ENCODE data around the gene VILL. TPM values are rescaled to one million over a fixed set of nuclear protein-coding genes. Genes with fewer than 3 reads are reported as not detected.

Gene VILL
- total RNA-seq, 2 experiments from 2014 or later, result 14.6 to 15.1 TPM

GRCh38 chr3:37996785-37997301 is 6.3 kb downstream of the VILL start:
- Mint-ChIP-seq H3K9me3 (ENCODE audit: insufficient read depth) (no peaks in the 10 kb centered on the region), H3K36me3 (ENCODE audit: low read depth) (peaks cover 35% of the 10 kb centered on the region), H3K27me3 (ENCODE audit: low read depth) (peaks cover 3% of the 10 kb centered on the region), H3K4me3 (no peak overlapping the region), H3K27ac (peak overlapping the region; percentile 93), H3K4me1 (ENCODE audit: low read depth) (peaks cover 58% of the 10 kb centered on the region)
- CTCF ChIA-PET, result interaction anchor here (0.6 to 2.3 kb wide), 30 partner anchors 8 to 504 kb away, joined by 3 to 21 read pairs (median 4); partner anchors contain the start of genes DLEC1 and XYLB
- peak; percentile 88 for DNase-seq
- ATAC-seq, result peak; percentile 44
- POLR2A ChIA-PET, result interaction anchor here (0.6 to 1.0 kb wide), 2 partner anchors 15 to 670 kb away, joined by 3 read pairs; no protein-coding TSS in a partner anchor

- Mint-ChIP-seq H3K4me3 (no peak overlapping the region), H3K4me1 (ENCODE audit: low read depth) (peaks cover 58% of the 10 kb centered on the region)
- POLR2A ChIA-PET, result interaction anchor here (1.0 kb wide), 1 partner anchor 15 kb away, joined by 3 read pairs; no protein-coding TSS in a partner anchor
Observed at GRCh38 chr3:37997342-37997741, 6.8 kb downstream of the VILL start.

GRCh38 chr3:37997791-37998370 is 7.3 kb downstream of the VILL start:
- DNase-seq (no peak), ATAC-seq (no peak)
- ChIA-PET POLR2A (no interaction called here), CTCF (interaction anchor here (0.8 to 1.5 kb wide), 10 partner anchors 7 to 349 kb away, joined by 3 to 9 read pairs (median 4); partner anchors contain the start of gene XYLB)
- Mint-ChIP-seq H3K36me3 (ENCODE audit: low read depth) (peaks cover 38% of the 10 kb centered on the region), H3K4me3 (no peak overlapping the region), H3K27me3 (ENCODE audit: low read depth) (no peaks in the 10 kb centered on the region), H3K4me1 (ENCODE audit: low read depth) (peaks cover 58% of the 10 kb centered on the region), H3K27ac (peak overlapping the region; percentile 95), H3K9me3 (ENCODE audit: insufficient read depth) (no peaks in the 10 kb centered on the region)

More at GRCh38 chr3:37997342-37997741, 6.8 kb downstream of the VILL start:
- DNase-seq (no peak), ATAC-seq (no peak)
- H3K27me3 Mint-ChIP-seq (ENCODE audit: low read depth), result no peaks in the 10 kb centered on the region
- H3K36me3 Mint-ChIP-seq (ENCODE audit: low read depth), result peaks cover 38% of the 10 kb centered on the region
- peak overlapping the region; percentile 93 for H3K27ac Mint-ChIP-seq
- CTCF ChIA-PET, result interaction anchor here (0.6 to 2.3 kb wide), 27 partner anchors 8 to 503 kb away, joined by 3 to 21 read pairs (median 4); partner anchors contain the start of gene XYLB
- no peaks in the 10 kb centered on the region for H3K9me3 Mint-ChIP-seq (ENCODE audit: insufficient read depth)

GRCh38 chr3:37999836-38000235 is 9.2 kb downstream of the VILL start:
- Mint-ChIP-seq H3K27ac (peak overlapping the region; percentile 2), H3K4me3 (no peak overlapping the region), H3K4me1 (ENCODE audit: low read depth) (peaks cover 51% of the 10 kb centered on the region), H3K27me3 (ENCODE audit: low read depth) (no peaks in the 10 kb centered on the region), H3K9me3 (ENCODE audit: insufficient read depth) (no peaks in the 10 kb centered on the region), H3K36me3 (ENCODE audit: low read depth) (peaks cover 44% of the 10 kb centered on the region)
- DNase-seq (no peak), ATAC-seq (no peak)
- CTCF ChIA-PET, result no interaction called here
- POLR2A ChIA-PET, result no interaction called here

- POLR2A ChIA-PET, result no interaction called here
- no peak overlapping the region for H3K27ac Mint-ChIP-seq
- no peaks in the 10 kb centered on the region for H3K27me3 Mint-ChIP-seq (ENCODE audit: low read depth)
- DNase-seq (no peak), ATAC-seq (no peak)
- H3K4me1 Mint-ChIP-seq (ENCODE audit: low read depth), result peaks cover 46% of the 10 kb centered on the region
- CTCF ChIA-PET, result interaction anchor here (1.0 kb wide), 1 partner anchor 23 kb away, joined by 3 read pairs; no protein-coding TSS in a partner anchor
- H3K36me3 Mint-ChIP-seq (ENCODE audit: low read depth), result peaks cover 45% of the 10 kb centered on the region
- no peaks in the 10 kb centered on the region for H3K9me3 Mint-ChIP-seq (ENCODE audit: insufficient read depth)
- no peak overlapping the region for H3K4me3 Mint-ChIP-seq
Observed at GRCh38 chr3:38000242-38000916, 9.8 kb downstream of the VILL start.

GRCh38 chr3:38000965-38001455 is 10.4 kb downstream of the VILL start:
- no peak overlapping the region for H3K4me3 Mint-ChIP-seq
- DNase-seq, result no peak
- CTCF ChIA-PET, result interaction anchor here (1.0 kb wide), 1 partner anchor 22 kb away, joined by 3 read pairs; no protein-coding TSS in a partner anchor
- no peaks in the 10 kb centered on the region for H3K9me3 Mint-ChIP-seq (ENCODE audit: insufficient read depth)
- POLR2A ChIA-PET, result no interaction called here
- no peaks in the 10 kb centered on the region for H3K27me3 Mint-ChIP-seq (ENCODE audit: low read depth)
- no peak for ATAC-seq
- peaks cover 42% of the 10 kb centered on the region for H3K36me3 Mint-ChIP-seq (ENCODE audit: low read depth)
- H3K4me1 Mint-ChIP-seq (ENCODE audit: low read depth), result peaks cover 39% of the 10 kb centered on the region
- no peak overlapping the region for H3K27ac Mint-ChIP-seq

- POLR2A ChIA-PET, result no interaction called here
- H3K4me3 Mint-ChIP-seq, result no peak overlapping the region
- peaks cover 34% of the 10 kb centered on the region for H3K4me1 Mint-ChIP-seq (ENCODE audit: low read depth)
- peaks cover 39% of the 10 kb centered on the region for H3K36me3 Mint-ChIP-seq (ENCODE audit: low read depth)
- no peaks in the 10 kb centered on the region for H3K27me3 Mint-ChIP-seq (ENCODE audit: low read depth)
- no peak overlapping the region for H3K27ac Mint-ChIP-seq
- CTCF ChIA-PET, result interaction anchor here (1.0 to 3.1 kb wide), 2 partner anchors 22 to 27 kb away, joined by 3 to 36 read pairs; no protein-coding TSS in a partner anchor
- no peaks in the 10 kb centered on the region for H3K9me3 Mint-ChIP-seq (ENCODE audit: insufficient read depth)
- DNase-seq, result no peak
- ATAC-seq, result no peak
Observed at GRCh38 chr3:38001456-38002081, 11.0 kb downstream of the VILL start.

GRCh38 chr3:38002291-38002876 is 11.8 kb downstream of the VILL start:
- Mint-ChIP-seq H3K4me1 (ENCODE audit: low read depth) (peaks cover 26% of the 10 kb centered on the region), H3K27me3 (ENCODE audit: low read depth) (no peaks in the 10 kb centered on the region), H3K36me3 (ENCODE audit: low read depth) (peaks cover 34% of the 10 kb centered on the region), H3K4me3 (no peak overlapping the region), H3K9me3 (ENCODE audit: insufficient read depth) (no peaks in the 10 kb centered on the region), H3K27ac (no peak overlapping the region)
- ChIA-PET POLR2A (no interaction called here), CTCF (interaction anchor here (3.1 kb wide), 1 partner anchor 28 kb away, joined by 36 read pairs; no protein-coding TSS in a partner anchor)
- DNase-seq, result no peak
- no peak for ATAC-seq

GRCh38 chr3:38002940-38003339 is 12.4 kb downstream of the VILL start:
- Mint-ChIP-seq H3K27me3 (ENCODE audit: low read depth) (no peaks in the 10 kb centered on the region), H3K27ac (no peak overlapping the region), H3K4me1 (ENCODE audit: low read depth) (peaks cover 24% of the 10 kb centered on the region), H3K9me3 (ENCODE audit: insufficient read depth) (no peaks in the 10 kb centered on the region), H3K4me3 (no peak overlapping the region), H3K36me3 (ENCODE audit: low read depth) (peaks cover 32% of the 10 kb centered on the region)
- DNase-seq (no peak), ATAC-seq (no peak)
- ChIA-PET POLR2A (no interaction called here), CTCF (interaction anchor here (1.0 to 3.1 kb wide), 6 partner anchors 14 to 148 kb away, joined by 3 to 36 read pairs (median 8); partner anchors contain the start of gene DLEC1)

GRCh38 chr3:38003371-38003816 is 12.8 kb downstream of the VILL start:
- Mint-ChIP-seq H3K9me3 (ENCODE audit: insufficient read depth) (no peaks in the 10 kb centered on the region), H3K4me1 (ENCODE audit: low read depth) (peaks cover 19% of the 10 kb centered on the region), H3K4me3 (no peak overlapping the region), H3K27ac (no peak overlapping the region), H3K27me3 (ENCODE audit: low read depth) (no peaks in the 10 kb centered on the region), H3K36me3 (ENCODE audit: low read depth) (peaks cover 27% of the 10 kb centered on the region)
- POLR2A ChIA-PET, result no interaction called here
- DNase-seq (peak; percentile 70), ATAC-seq (peak; percentile 27)
- CTCF ChIA-PET, result interaction anchor here (0.6 to 3.1 kb wide), 14 partner anchors 10 to 342 kb away, joined by 3 to 36 read pairs (median 4); partner anchors contain the start of gene DLEC1

- DNase-seq, result no peak
- H3K9me3 Mint-ChIP-seq (ENCODE audit: insufficient read depth), result no peaks in the 10 kb centered on the region
- no peak overlapping the region for H3K27ac Mint-ChIP-seq
Observed at GRCh38 chr3:38003817-38004414, 13.3 kb downstream of the VILL start.

More at GRCh38 chr3:38003817-38004414, 13.3 kb downstream of the VILL start:
- H3K4me1 Mint-ChIP-seq (ENCODE audit: low read depth), result peaks cover 15% of the 10 kb centered on the region
- H3K27me3 Mint-ChIP-seq (ENCODE audit: low read depth), result no peaks in the 10 kb centered on the region
- POLR2A ChIA-PET, result no interaction called here
- CTCF ChIA-PET, result interaction anchor here (0.6 to 3.1 kb wide), 14 partner anchors 9 to 342 kb away, joined by 3 to 36 read pairs (median 4); partner anchors contain the start of gene DLEC1
- H3K36me3 Mint-ChIP-seq (ENCODE audit: low read depth), result peaks cover 26% of the 10 kb centered on the region
- H3K4me3 Mint-ChIP-seq, result no peak overlapping the region
- ATAC-seq, result no peak

Measured in activated CD8-positive, alpha-beta T cell treated with anti-CD3 and anti-CD28 coated beads, Interleukin-2, amount 10 ng/mL, durations not matched to agents 7 days and 5 days (primary cell).